IMR-90 (cell line): ENCODE results near the gene FRMD3.

Experiments
- BHLHE40 ChIP-seq: fragments of 150-350 bp; IDR thresholded peaks from 2 replicates; pipeline ENCODE4 v1.6.1; 2016; ENCODE audit warnings: mild to moderate bottlenecking, low read depth, low read length
- CTCF ChIP-seq: conservative IDR thresholded peaks from 2 replicates; pipeline ENCODE4 v1.5.1; 2012; ENCODE audit warnings: mild to moderate bottlenecking, low read depth, low read length, improper control_type of control experiment
- ELK1 ChIP-seq: fragments of 150-350 bp; IDR thresholded peaks from 2 replicates; pipeline ENCODE4 v1.6.1; 2016; ENCODE audit warnings: low read depth, mild to moderate bottlenecking, low read length, moderate library complexity, borderline replicate concordance
- MAFK ChIP-seq: IDR thresholded peaks from 2 replicates; pipeline ENCODE4 v1.6.1; 2012; ENCODE audit warnings: low read depth, low read length, improper control_type of control experiment
- MAZ ChIP-seq: IDR thresholded peaks from 2 replicates; pipeline ENCODE4 v1.6.1; 2012; ENCODE audit warnings: low read depth, mild to moderate bottlenecking, low read length, improper control_type of control experiment, moderate library complexity, borderline replicate concordance
- MXI1 ChIP-seq: IDR thresholded peaks from 2 replicates; pipeline ENCODE4 v1.6.1; 2012; ENCODE audit warnings: low read depth, mild to moderate bottlenecking, low read length, moderate library complexity, borderline replicate concordance
- POLR2A ChIP-seq: IDR thresholded peaks from 2 replicates; pipeline ENCODE4 v1.6.1; 2012; ENCODE audit warnings: mild to moderate bottlenecking, low read depth, low read length
- RAD21 ChIP-seq: IDR thresholded peaks from 2 replicates; pipeline ENCODE4 v1.6.1; 2012; ENCODE audit warnings: low read length, improper control_type of control experiment
- RFX5 ChIP-seq: IDR thresholded peaks from 2 replicates; pipeline ENCODE4 v1.8.0; 2012; ENCODE audit warnings: low read depth, mild to moderate bottlenecking, low read length, moderate library complexity
- SMC3 ChIP-seq: fragments of 150-350 bp; IDR thresholded peaks from 2 replicates; pipeline ENCODE4 v1.6.1; 2016; ENCODE audit warnings: low read depth, mild to moderate bottlenecking, antibody characterized with exemption, low read length, moderate library complexity
- USF2 ChIP-seq: fragments of 150-350 bp; IDR thresholded peaks from 2 replicates; pipeline ENCODE4 v1.6.1; 2017; ENCODE audit warnings: mild to moderate bottlenecking, antibody characterized with exemption, low read length, low read depth

GRCh38 chr9:83406921-83407320 lies 131.3 kb downstream of the FRMD3 start:
- no peak for TF ChIP-seq CTCF
- no peak for TF ChIP-seq RAD21
- TF ChIP-seq MXI1 = no peak
- TF ChIP-seq SMC3 = no peak
- TF ChIP-seq RFX5 = no peak
- no peak for TF ChIP-seq ELK1
- no peak for TF ChIP-seq BHLHE40
- TF ChIP-seq USF2 = no peak
- TF ChIP-seq POLR2A = no peak
- no peak for TF ChIP-seq MAFK
- TF ChIP-seq MAZ = no peak
